CD14-positive monocyte (primary cell): Measurements from ENCODE around the gene ALKBH8. TPM values are rescaled to one million over a fixed set of nuclear protein-coding genes. Genes with fewer than 3 reads are reported as not detected.
A peak's percentile ranks its signal among the peaks of the same experiment; 100 is the strongest.

Experiments
- DNase-seq, 3 donors: peaks; one replicate each; pipeline ENCODE4 v3.0.0-alpha.2; 2011 to 2022
- H2AFZ ChIP-seq: 2 replicates; pipeline ENCODE4 v1.6.0; 2012; ENCODE audit warnings: mild to moderate bottlenecking, low read depth, low read length, inconsistent platforms; ENCODE audit not compliant: insufficient read depth, poor library complexity, severe bottlenecking
- H3K27ac ChIP-seq, 2 donors: 1 replicate in 1 of 2; 2 replicates in 1 of 2; pipeline ENCODE4 v1.5.1; 2012 to 2013; ENCODE audit warnings: low read length in 2 of 2, control low read depth in 1 of 2, inconsistent platforms in 1 of 2, low read depth in 1 of 2, mild to moderate bottlenecking in 1 of 2
- H3K27me3 ChIP-seq, 2 donors: one replicate each; pipeline versions ENCODE4 v1.6.0 to v1.6.1; 2011 to 2013; ENCODE audit warnings: low read length in 2 of 2; ENCODE audit not compliant: control insufficient read depth in 2 of 2, insufficient read depth in 2 of 2
- H3K36me3 ChIP-seq, 2 donors: replicated peaks in 1 of 2; 1 replicate in 1 of 2; 2 replicates in 1 of 2; pipeline versions ENCODE4 v1.5.1 to v1.6.1; 2012 to 2013; ENCODE audit warnings: low read length in 2 of 2, control low read depth in 1 of 2, inconsistent platforms in 1 of 2, mild to moderate bottlenecking in 1 of 2; ENCODE audit not compliant: insufficient read depth in 2 of 2, control insufficient read depth in 1 of 2
- H3K4me1 ChIP-seq, 2 donors: 1 replicate in 1 of 2; 2 replicates in 1 of 2; pipeline versions ENCODE4 v1.5.1 to v1.6.1; 2012 to 2013; ENCODE audit warnings: low read length in 2 of 2, control low read depth in 1 of 2, inconsistent platforms in 1 of 2, mild to moderate bottlenecking in 1 of 2, moderate library complexity in 1 of 2; ENCODE audit not compliant: insufficient read depth in 2 of 2, control insufficient read depth in 1 of 2
- H3K4me2 ChIP-seq: replicated peaks from 2 replicates; pipeline ENCODE3; 2012; ENCODE audit warnings: low read length, moderate library complexity, mild to moderate bottlenecking; ENCODE audit not compliant: poor library complexity, severe bottlenecking; ENCODE audit errors: extremely low read depth
- H3K4me3 ChIP-seq, 3 experiments: fragments of 200-600 bp in 1 of 3; sonication (generic) in 1 of 3; replicated peaks in 1 of 3; 1 replicate in 2 of 3; 2 replicates in 1 of 3; pipeline ENCODE4 v1.5.1; 2011 to 2013; ENCODE audit warnings: low read length in 3 of 3, mild to moderate bottlenecking in 3 of 3, control low read depth in 2 of 3, low read depth in 2 of 3, inconsistent platforms in 1 of 3, moderate library complexity in 1 of 3
- H3K79me2 ChIP-seq: 2 replicates; pipeline ENCODE4 v1.6.0; 2012; ENCODE audit warnings: mild to moderate bottlenecking, control low read depth, inconsistent platforms, low read length, moderate library complexity; ENCODE audit not compliant: insufficient read depth
- H3K9ac ChIP-seq: 2 replicates; pipeline ENCODE4 v1.6.0; 2017; ENCODE audit warnings: low read length, mild to moderate bottlenecking; ENCODE audit not compliant: insufficient read depth, poor library complexity, severe bottlenecking
- H3K9me3 ChIP-seq, 2 donors: replicated peaks in 1 of 2; 1 replicate in 1 of 2; 2 replicates in 1 of 2; pipeline versions ENCODE4 v1.5.1 to v1.6.1; 2012 to 2013; ENCODE audit warnings: low read length in 2 of 2, control low read depth in 1 of 2; ENCODE audit not compliant: control insufficient read depth in 1 of 2, insufficient read depth in 1 of 2
- H4K20me1 ChIP-seq: 2 replicates; pipeline ENCODE4 v1.6.0; 2012; ENCODE audit warnings: mild to moderate bottlenecking, low read length, control low read depth, moderate library complexity; ENCODE audit not compliant: insufficient read depth
- H3K27ac Mint-ChIP-seq, 7 donors: one replicate each; pipeline ENCODE4 v1.8.0; 2020; ENCODE audit warnings: mild to moderate bottlenecking in 7 of 7, mixed read lengths in 7 of 7, moderate library complexity in 6 of 7, inconsistent platforms in 2 of 7
- H3K27me3 Mint-ChIP-seq, 3 donors: one replicate each; pipeline ENCODE4 v1.8.0; 2021 to 2022; ENCODE audit warnings: low read depth in 3 of 3, mild to moderate bottlenecking in 3 of 3, mixed read lengths in 3 of 3, moderate library complexity in 3 of 3, inconsistent platforms in 1 of 3
- H3K36me3 Mint-ChIP-seq, 2 donors: one replicate each; pipeline ENCODE4 v1.8.0; 2020; ENCODE audit warnings: mixed read lengths in 2 of 2, inconsistent platforms in 1 of 2, mild to moderate bottlenecking in 1 of 2
- H3K4me1 Mint-ChIP-seq: one replicate; pipeline ENCODE4 v1.8.0; 2020; ENCODE audit warnings: mild to moderate bottlenecking, mixed read lengths
- H3K4me3 Mint-ChIP-seq, 2 donors: one replicate each; pipeline ENCODE4 v1.8.0; 2020; ENCODE audit warnings: mild to moderate bottlenecking in 2 of 2, mixed read lengths in 2 of 2, moderate library complexity in 1 of 2
- H3K9me3 Mint-ChIP-seq, 7 donors: one replicate each; pipeline ENCODE4 v1.8.0; 2020 to 2022; ENCODE audit warnings: mixed read lengths in 7 of 7, mild to moderate bottlenecking in 6 of 7, moderate library complexity in 6 of 7, inconsistent platforms in 2 of 7
- CTCF ChIP-seq: fragments of 200-600 bp; IDR thresholded peaks from one replicate; pipeline ENCODE4 v1.8.0; 2022; ENCODE audit warnings: antibody characterized with exemption, mild to moderate bottlenecking
- WGBS: methylation state at CpG from one replicate; pipeline ENCODE4 v1.1.5; 2013; ENCODE audit warnings: missing lambda C conversion rate; ENCODE audit not compliant: insufficient coverage; 5-methylcytosine and 5-hydroxymethylcytosine counted together
- intact Hi-C, 2 donors: fragments of 100-400 bp; cut with micrococcal nuclease; formaldehyde crosslinking; loops; one replicate each; pipeline versions ENCODE4 v1.15.0 to v1.15.1; 2023
- polyA plus RNA-seq, 3 donors: library from polyadenylated mRNA; depleted of rRNA in 1 of 3; unstranded in 2 of 3; stranded (reverse) in 1 of 3; fragments of 300-500 nt in 2 of 3; fragments of >200 nt in 1 of 3; fragmentation: Illumina TruSeq in 2 of 3; gene quantifications; 1 replicate in 2 of 3; 2 replicates in 1 of 3; pipeline ENCODE4 v1.2.3, GENCODE V29; 2012 to 2021

The ALKBH8 gene
- polyA plus RNA-seq, 3 donors, result 0.83 to 2.6 (median 1.8) TPM

- DNase-seq, result no peak
- H3K27me3 ChIP-seq, result peaks cover 75 to 96% of the 10 kb centered on the region in 2 donors
- H3K9ac ChIP-seq, result no peak overlapping the region
- intact Hi-C loops, result no loop called here
- H3K27ac Mint-ChIP-seq, result no peak overlapping the region
- H3K9me3 Mint-ChIP-seq, result peaks cover 0 to 22% (median 10%) of the 10 kb centered on the region in 7 donors
- H3K4me1 ChIP-seq, result peaks cover 11 to 12% of the 10 kb centered on the region in 2 donors
- H3K27me3 Mint-ChIP-seq, result peaks cover 76 to 88% (median 78%) of the 10 kb centered on the region in 3 donors
- H3K36me3 ChIP-seq, result no peaks in the 10 kb centered on the region
- H4K20me1 ChIP-seq, result no peaks in the 10 kb centered on the region
- H3K9me3 ChIP-seq, result peaks cover 0 to 25% of the 10 kb centered on the region in 2 donors
- no peak for TF ChIP-seq CTCF
- no peak overlapping the region for H3K4me3 ChIP-seq
- H3K79me2 ChIP-seq, result no peaks in the 10 kb centered on the region
- 0% methylated on average over 1 of the region's 6 CpGs for WGBS
- peaks cover 16% of the 10 kb centered on the region for H3K4me1 Mint-ChIP-seq
- H3K36me3 Mint-ChIP-seq, result peaks cover 3 to 5% of the 10 kb centered on the region in 2 donors
- H3K4me3 Mint-ChIP-seq, result peak overlapping the region in 1 of 2 donors; percentile 89
- H3K4me2 ChIP-seq, result no peak overlapping the region
- H2AFZ ChIP-seq, result peak overlapping the region; percentile 21
- no peak overlapping the region for H3K27ac ChIP-seq
These were observed 26.7 kb upstream of the ALKBH8 start for GRCh38 chr11:107592231-107592590.

GRCh38 chr11:107591378-107592230, 26.1 kb upstream of the ALKBH8 start:
- intact Hi-C loops, result no loop called here
- Mint-ChIP-seq H3K4me1 (peaks cover 16% of the 10 kb centered on the region), H3K27me3 (peaks cover 78 to 84% (median 80%) of the 10 kb centered on the region in 3 donors), H3K27ac (no peak overlapping the region), H3K9me3 (peaks cover 0 to 23% (median 10%) of the 10 kb centered on the region in 7 donors), H3K4me3 (peak overlapping the region; percentile 70 to 89), H3K36me3 (peaks cover 3 to 5% of the 10 kb centered on the region in 2 donors)
- no peak for DNase-seq
- H3K4me3 ChIP-seq, result peak overlapping the region in 1 of 3 experiments; percentile 47
- peak overlapping the region; percentile 52 for H3K4me2 ChIP-seq
- WGBS, result 2% methylated on average over 43 of the region's 49 CpGs
- H3K9ac ChIP-seq, result no peak overlapping the region
- H3K79me2 ChIP-seq, result no peaks in the 10 kb centered on the region
- TF ChIP-seq CTCF, result no peak
- H3K36me3 ChIP-seq, result no peaks in the 10 kb centered on the region
- peaks cover 79 to 94% of the 10 kb centered on the region in 2 donors for H3K27me3 ChIP-seq
- no peaks in the 10 kb centered on the region for H4K20me1 ChIP-seq
- peak overlapping the region; percentile 21 for H2AFZ ChIP-seq
- H3K27ac ChIP-seq, result no peak overlapping the region
- H3K9me3 ChIP-seq, result peaks cover 0 to 25% of the 10 kb centered on the region in 2 donors
- H3K4me1 ChIP-seq, result peaks cover 11 to 12% of the 10 kb centered on the region in 2 donors
